ENCODE results near the gene YWHAG. TPM values are rescaled to one million over a fixed set of nuclear protein-coding genes. Genes with fewer than 3 reads are reported as not detected.

The YWHAG gene
- total and polyA plus RNA-seq, 2 of the 13 experiments (the other 11 are each of a cell fraction or from before 2014, with no cell fraction given), result 36.9 to 67.5 TPM

- TF ChIP-seq GLI4 (CRISPR knock-in tag; IDR thresholded peaks at IDR 0.05; ENCODE audit: borderline replicate concordance), result peak; percentile 66; the same call in 1 of the 2 replicates
- 0 out of 2 replicates have a peak, but pooled peaks have one; percentile 65 for TF ChIP-seq E2F2 (CRISPR knock-in tag; IDR thresholded peaks at IDR 0.05; ENCODE audit: borderline replicate concordance)
- peak; percentile 79 for TF ChIP-seq IKZF4 (CRISPR knock-in tag; IDR thresholded peaks at IDR 0.05; ENCODE audit: borderline replicate concordance, low read depth, not compliant biosample characterization)
- no peak for TF ChIP-seq FOXO4 (CRISPR knock-in tag; conservative IDR thresholded peaks at IDR 0.05)
- peak; percentile 60 for TF ChIP-seq GABPB1 (CRISPR knock-in tag; IDR thresholded peaks at IDR 0.05)
- TF ChIP-seq MYNN (CRISPR knock-in tag; IDR thresholded peaks at IDR 0.05; ENCODE audit: low read depth), result no peak
- TF ChIP-seq, protein P1, sequence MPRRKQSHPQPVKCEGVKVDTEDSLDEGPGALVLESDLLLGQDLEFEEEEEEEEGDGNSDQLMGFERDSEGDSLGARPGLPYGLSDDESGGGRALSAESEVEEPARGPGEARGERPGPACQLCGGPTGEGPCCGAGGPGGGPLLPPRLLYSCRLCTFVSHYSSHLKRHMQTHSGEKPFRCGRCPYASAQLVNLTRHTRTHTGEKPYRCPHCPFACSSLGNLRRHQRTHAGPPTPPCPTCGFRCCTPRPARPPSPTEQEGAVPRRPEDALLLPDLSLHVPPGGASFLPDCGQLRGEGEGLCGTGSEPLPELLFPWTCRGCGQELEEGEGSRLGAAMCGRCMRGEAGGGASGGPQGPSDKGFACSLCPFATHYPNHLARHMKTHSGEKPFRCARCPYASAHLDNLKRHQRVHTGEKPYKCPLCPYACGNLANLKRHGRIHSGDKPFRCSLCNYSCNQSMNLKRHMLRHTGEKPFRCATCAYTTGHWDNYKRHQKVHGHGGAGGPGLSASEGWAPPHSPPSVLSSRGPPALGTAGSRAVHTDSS (CRISPR knock-in tag; conservative IDR thresholded peaks at IDR 0.05), result no peak
- TF ChIP-seq MXD4 (CRISPR knock-in tag; IDR thresholded peaks at IDR 0.05), result peak; percentile 89; the same call in 1 of the 2 replicates
- TF ChIP-seq TMF1 (CRISPR knock-in tag; IDR thresholded peaks at IDR 0.05; ENCODE audit: low read depth), result no peak
- peak; percentile 62 for TF ChIP-seq ZBTB7B (CRISPR knock-in tag; IDR thresholded peaks at IDR 0.05)
- TF ChIP-seq SYNCRIP (IDR thresholded peaks at IDR 0.05; ENCODE audit: insufficient read depth, low read depth, low read length), result no peak
- TF ChIP-seq SCMH1 (CRISPR knock-in tag; IDR thresholded peaks at IDR 0.05; ENCODE audit: borderline replicate concordance), result no peak
- TF ChIP-seq ZNF557 (CRISPR knock-in tag; IDR thresholded peaks at IDR 0.05), result no peak
- 0 out of 2 replicates have a peak, but pooled peaks have one; percentile 25 for TF ChIP-seq MTF1 (CRISPR knock-in tag; IDR thresholded peaks at IDR 0.05)
- TF ChIP-seq ZBTB21 (CRISPR knock-in tag; IDR thresholded peaks at IDR 0.05), result peak; percentile 52; the same call in 1 of the 2 replicates
- TF ChIP-seq ZBTB49 (CRISPR knock-in tag; IDR thresholded peaks at IDR 0.05; ENCODE audit: borderline replicate concordance), result peak; percentile 39; the same call in 1 of the 2 replicates
- no peak; the same call in 1 of the 2 replicates for TF ChIP-seq ZNF232 (CRISPR knock-in tag; IDR thresholded peaks at IDR 0.05; ENCODE audit: borderline replicate concordance)
- no peak for TF ChIP-seq CC2D1A (CRISPR knock-in tag; IDR thresholded peaks at IDR 0.05)
- TF ChIP-seq ZNF605 (CRISPR knock-in tag; IDR thresholded peaks at IDR 0.05), result no peak
- no peak for TF ChIP-seq ZFP62 (CRISPR knock-in tag; IDR thresholded peaks at IDR 0.05)
- no peak for TF ChIP-seq NR2F2 (IDR thresholded peaks at IDR 0.05; ENCODE audit: borderline replicate concordance, low read depth)
- no peak; the same call in 1 of the 2 replicates for TF ChIP-seq KMT2B (CRISPR knock-in tag; IDR thresholded peaks at IDR 0.05)
Measured at GRCh38 chr7:76358481-76359110, at the start of gene YWHAG (continued).
